HG03469 (cell line): ENCODE measurements around the gene ANKRD65.
A peak's percentile ranks its signal among the peaks of the same experiment; 100 is the strongest.
"Not testable (repeated sequence)": the region's sequence is repeated elsewhere in the genome, so short reads cannot be mapped to it uniquely, and the experiment has no call there.

Source experiments
- ATAC-seq: cut with Tn5 transposase; IDR thresholded peaks from one replicate; pipeline ENCODE4 v1.9.1; 2021; ENCODE audit warnings: mild to moderate bottlenecking, moderate library complexity, moderate number of reproducible peaks; ENCODE audit not compliant: unreplicated experiment

The ANKRD65 gene

GRCh38 chr1:1399187-1399871 lies 21.7 kb downstream of the ANKRD65 start, which contains the start of gene CCNL2:
Gene CCNL2, minus strand, starts transcription at chr1:1399335. Its CDS starts 29 bp downstream, at chr1:1399306.
- peak; percentile 80 for ATAC-seq

- no peak for ATAC-seq
Measured at GRCh38 chr1:1398677-1399186, 22.3 kb downstream of the ANKRD65 start.

DNA sequence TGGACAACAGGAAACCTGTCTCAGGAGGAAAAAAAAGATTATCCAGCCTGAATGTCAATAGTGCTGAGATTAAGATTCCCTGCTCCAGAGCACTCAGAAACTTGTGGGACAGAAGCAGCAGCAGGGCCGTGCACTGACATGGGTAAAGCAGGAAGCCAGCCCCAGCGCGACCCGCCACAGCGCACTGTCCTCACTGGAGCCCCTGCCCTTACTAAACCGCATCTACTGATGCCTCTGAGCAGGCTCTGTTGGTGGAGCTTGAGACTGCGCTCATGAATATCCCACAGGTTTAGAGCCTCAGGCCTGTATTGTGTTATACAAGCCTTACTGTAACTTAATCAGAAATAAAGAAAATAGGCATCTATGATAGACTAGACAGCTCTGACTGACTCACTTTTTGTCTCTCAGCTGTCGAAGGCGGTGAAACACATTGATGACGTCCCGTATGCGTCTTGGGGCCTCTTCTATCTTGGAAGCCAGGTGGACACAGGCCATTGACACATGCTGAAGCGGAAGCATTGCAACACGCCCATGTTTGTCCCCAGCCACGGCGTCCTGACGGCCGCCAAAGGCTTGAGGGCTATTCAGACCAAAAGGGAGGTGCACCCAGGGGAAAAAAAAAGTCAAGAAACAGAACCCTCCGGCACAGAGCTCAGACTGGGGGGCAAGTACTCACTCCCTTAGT lies 23.1 kb downstream of the ANKRD65 start:
- no peak for ATAC-seq

- no peak for ATAC-seq
Measured at GRCh38 chr1:1395166-1395565, 25.9 kb downstream of the ANKRD65 start.

DNA sequence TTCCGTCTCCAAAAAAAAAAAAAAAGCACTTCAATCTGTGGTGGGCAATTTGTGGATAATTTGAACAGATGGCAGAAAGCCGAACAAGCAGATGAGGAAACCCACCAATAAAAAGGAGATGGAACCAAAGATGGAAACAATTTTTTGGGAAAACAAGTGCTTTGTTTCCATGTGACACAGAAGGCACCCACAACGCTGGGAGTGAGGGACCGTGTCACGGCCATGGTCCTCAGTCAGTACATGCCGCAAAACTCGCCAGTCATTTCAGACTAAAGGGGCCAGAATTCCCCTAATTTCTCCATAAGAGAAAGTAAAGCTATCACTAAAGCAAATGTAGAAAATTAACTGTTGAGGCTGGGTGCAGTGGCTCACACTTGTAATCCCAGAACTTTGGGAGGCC lies 27.0 kb downstream of the ANKRD65 start:
- ATAC-seq: no peak

DNA sequence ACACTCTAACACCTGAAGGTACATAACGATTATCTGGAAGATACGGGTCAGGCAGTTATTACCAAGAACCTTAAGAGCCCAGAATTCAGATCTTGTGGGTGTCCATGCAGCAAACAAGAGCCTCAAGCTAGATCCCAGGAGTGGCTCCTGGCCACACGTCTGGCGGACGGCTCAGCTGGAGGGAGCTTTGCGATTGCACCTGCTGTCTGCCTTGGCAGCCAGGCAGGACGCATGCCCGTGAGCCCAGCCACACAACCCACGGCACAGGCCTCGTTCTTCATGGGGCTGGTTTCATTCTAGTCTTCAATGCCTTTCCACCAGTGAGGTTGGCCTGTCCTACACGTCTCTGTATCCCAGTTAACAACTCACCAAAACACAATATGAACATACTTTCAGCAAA lies 27.6 kb downstream of the ANKRD65 start:
- ATAC-seq: no peak

GRCh38 chr1:1393014-1393413 lies 28.1 kb downstream of the ANKRD65 start:
- no peak for ATAC-seq

GRCh38 chr1:1391225-1391624 lies 29.9 kb downstream of the ANKRD65 start:
- no peak for ATAC-seq

- ATAC-seq: no peak
Measured at GRCh38 chr1:1390675-1391074, 30.4 kb downstream of the ANKRD65 start.

GRCh38 chr1:1388078-1388472 lies 33.0 kb downstream of the ANKRD65 start:
- ATAC-seq: no peak

- no peak for ATAC-seq
Measured at GRCh38 chr1:1387098-1388077, 33.7 kb downstream of the ANKRD65 start.

DNA sequence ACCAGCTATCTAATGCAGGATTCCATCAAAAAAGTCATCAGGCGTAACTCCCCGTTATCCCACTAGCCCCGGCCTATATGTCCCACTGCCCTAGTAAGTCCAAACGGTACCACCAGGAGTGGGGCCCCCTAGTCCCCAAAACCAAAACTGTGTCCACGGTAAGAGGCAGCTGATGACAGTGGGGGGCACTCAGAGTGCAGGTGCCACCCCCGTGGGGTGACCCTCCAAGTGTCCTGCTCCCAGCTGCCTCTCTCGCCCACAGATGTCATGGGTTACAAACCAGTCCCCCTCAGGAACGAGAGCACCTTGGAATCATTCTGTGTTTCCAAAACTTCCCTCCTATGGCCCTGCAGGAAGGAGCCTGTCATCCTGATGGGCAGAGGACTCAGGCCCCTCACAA lies 35.1 kb downstream of the ANKRD65 start:
- no peak for ATAC-seq

GRCh38 chr1:1385339-1385738 lies 35.7 kb downstream of the ANKRD65 start:
- not testable (repeated sequence) for ATAC-seq

GRCh38 chr1:1381294-1381693 lies 39.8 kb downstream of the ANKRD65 start:
- no peak for ATAC-seq

- ATAC-seq: no peak
Measured at GRCh38 chr1:1380860-1381259, 40.2 kb downstream of the ANKRD65 start.

- ATAC-seq: no peak
Measured at GRCh38 chr1:1377540-1378205, 43.4 kb downstream of the ANKRD65 start.

GRCh38 chr1:1376551-1377226 lies 44.4 kb downstream of the ANKRD65 start:
- no peak for ATAC-seq

DNA sequence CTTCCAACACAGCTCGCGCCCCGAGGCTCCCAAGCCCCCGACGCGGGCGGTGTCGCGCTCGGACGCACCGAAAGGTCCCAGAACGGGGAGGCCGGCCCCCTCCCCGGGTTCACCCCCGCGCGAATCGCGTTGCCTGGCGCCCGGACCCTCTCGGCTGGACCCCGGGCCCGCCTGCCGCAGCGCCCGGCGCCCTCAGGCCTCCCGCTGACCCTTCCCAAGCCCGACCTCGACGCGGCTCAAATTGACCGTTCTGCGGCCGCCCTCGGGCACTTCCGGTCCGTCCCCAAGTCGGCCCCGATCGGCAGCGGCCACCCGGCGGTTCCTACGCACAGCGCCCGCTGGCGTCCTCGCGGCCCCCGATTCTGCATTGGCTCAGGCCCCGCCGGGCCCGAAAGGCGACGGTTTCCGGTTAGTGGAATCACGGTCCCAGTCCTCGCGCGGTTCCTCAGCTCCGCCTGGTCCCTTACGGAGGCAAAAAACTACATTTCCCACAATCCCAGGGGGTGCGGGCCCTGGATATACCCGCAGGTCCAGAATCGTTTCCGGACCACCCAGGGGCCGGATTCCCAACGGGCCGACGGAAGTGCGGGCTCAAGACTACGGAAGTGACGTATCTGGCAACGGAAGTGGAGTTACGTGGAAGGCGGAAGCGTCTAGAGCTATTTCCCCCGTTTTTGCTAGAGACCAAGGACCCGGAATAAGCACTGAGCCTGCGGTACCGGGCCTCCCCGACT lies 46.0 kb downstream of the ANKRD65 start, which contains the start of gene AURKAIP1:
TSS of gene AURKAIP1 (minus strand) at position 279 of the 734 bp plus-strand sequence. CDS start 451 bp downstream, outside the sequence.
- ATAC-seq: peak; percentile 73

GRCh38 chr1:1374589-1374928 lies 46.5 kb downstream of the ANKRD65 start:
- no peak for ATAC-seq
